ENCODE measurements around the gene MED26. TPM values are rescaled to one million over a fixed set of nuclear protein-coding genes. Genes with fewer than 3 reads are reported as not detected.
A peak's percentile ranks its signal among the peaks of the same experiment; 100 is the strongest.
"Not testable (repeated sequence)": the region's sequence is repeated elsewhere in the genome, so short reads cannot be mapped to it uniquely, and the experiment has no call there.

MED26 gene
- total RNA-seq, 1 experiment from 2014 or later, result 12.5 TPM

DNA sequence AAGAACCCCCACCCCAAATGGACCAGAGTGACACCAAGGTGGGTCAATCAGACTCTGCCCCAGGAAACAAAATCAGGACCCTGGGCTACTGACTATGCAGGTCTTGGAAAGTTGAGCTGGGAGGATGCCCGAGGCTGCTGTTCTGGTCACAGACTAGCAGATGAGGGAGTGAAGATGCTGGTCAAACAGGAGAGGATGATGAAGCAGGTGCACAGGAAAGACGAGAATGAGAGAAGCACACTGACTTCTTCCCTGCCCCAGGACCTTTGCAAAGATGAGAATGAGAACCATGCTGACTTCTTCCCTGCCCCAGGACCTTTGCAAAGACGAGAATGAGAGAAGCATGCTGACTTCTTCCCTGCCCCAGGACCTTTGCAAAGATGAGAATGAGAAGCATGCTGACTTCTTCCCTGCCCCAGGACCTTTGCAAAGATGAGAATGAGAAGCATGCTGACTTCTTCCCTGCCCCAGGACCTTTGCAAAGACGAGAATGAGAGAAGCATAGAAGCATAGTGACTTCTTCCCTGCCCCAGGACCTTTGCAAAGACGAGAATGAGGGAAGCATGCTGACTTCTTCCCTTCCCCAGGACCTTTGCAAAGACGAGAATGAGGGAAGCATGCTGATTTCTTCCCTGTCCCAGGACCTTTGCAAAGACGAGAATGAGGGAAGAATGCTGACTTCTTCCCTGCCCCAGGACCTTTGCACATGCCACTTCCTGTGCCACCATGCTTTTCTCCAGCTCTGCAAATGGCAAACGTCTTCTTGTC lies 23.6 kb upstream of the MED26 start:
- not testable (repeated sequence) for DNase-seq (ENCODE audit: low spot score)

DNA sequence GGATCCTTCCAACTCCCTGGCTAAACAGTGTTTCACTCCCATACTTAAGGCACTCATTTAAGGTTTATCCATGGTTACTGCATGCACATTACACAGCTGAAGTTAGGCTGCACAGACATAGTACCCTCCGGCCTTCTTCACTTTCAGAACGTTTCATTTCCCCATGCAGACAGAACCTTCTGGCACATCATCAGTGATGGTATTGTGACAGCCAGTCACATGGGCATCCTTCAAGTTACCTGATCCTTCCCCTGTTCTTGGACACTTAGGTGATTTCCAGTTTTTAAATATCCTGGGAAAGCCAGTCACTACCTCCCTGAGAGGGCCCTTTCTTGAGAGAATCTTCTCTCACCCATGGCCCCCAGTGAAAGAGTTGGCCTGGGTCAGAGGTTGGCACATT lies 22.8 kb upstream of the MED26 start:
- DNase-seq (ENCODE audit: low spot score), result no peak

DNA sequence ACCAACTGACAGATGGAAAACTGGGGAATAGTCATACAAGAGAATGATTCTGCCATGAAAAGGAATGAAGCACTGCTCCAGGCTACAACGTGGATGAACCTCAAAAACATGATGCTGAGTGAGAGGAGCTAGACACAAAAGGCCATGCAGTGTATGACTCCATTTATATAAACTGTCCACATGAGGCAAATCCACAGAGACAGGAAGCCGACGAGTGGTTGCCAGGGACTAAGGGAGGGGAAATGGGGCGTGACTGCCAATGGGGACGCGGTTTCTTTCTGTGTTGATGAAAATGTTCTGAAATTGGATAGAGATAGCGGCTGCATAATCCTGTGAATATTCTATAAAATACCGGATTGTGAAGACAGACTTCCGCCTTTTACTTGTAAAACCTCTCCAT lies 21.7 kb upstream of the MED26 start:
- no peak for DNase-seq (ENCODE audit: low spot score)

DNA sequence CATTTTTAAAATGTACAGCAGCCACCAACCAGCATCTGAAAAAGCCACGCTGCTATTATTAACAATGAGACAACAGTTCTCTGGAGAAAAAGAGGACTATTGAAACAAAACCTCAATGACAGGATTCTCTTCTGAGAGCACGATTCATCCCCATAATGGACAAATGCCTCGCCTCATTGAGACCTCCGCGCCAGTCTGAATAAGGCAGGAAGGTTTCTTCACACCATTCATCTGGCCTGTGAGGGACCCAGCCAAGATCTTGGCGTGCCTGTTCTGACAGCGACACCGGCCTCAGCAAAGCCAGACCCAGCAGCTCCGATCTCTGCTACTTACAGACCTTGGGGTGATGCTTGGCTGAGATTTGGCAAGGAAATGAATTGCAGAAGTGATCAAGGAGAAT lies 17.1 kb upstream of the MED26 start:
- no peak for DNase-seq (ENCODE audit: low spot score)

DNA sequence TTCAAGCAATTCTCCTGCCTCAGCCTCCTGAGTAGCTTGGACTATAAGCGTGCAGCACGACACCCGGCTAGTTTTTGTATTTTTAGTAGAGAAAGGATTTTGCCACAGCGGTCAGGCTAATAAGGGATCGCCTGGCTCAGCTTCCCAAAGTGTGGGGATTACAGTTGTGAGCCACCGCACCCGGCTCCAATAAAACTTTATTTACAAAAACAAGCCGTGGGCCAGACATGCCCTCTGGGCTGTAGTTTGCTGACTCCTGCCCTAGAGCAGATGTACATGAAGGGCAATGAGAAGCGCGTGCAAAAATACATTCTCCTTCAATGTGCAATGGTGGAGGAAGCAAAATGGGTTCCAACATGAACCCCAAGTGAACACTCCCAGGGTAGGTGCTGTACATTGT lies 13.7 kb upstream of the MED26 start:
- DNase-seq (ENCODE audit: low spot score), result no peak

DNA sequence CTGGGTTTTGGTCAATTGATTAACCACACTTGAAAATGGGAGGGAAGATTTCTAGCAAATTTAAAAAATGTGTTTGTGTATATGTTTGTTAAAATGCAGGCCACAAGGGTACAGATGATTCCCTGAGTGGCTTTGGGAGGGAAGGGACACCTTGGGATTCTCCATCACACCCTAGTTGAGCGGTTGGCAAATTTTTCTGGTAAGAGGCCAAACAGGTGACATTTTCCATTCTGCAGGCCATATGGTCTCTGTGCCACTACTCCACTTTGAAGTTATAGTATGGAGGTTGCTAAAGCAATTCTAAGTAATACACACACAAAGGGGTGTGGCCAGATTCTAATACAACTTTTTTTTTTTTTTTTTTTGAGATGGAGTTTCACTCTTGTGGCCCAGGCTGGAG lies 12.9 kb upstream of the MED26 start:
- no peak for DNase-seq (ENCODE audit: low spot score)

DNA sequence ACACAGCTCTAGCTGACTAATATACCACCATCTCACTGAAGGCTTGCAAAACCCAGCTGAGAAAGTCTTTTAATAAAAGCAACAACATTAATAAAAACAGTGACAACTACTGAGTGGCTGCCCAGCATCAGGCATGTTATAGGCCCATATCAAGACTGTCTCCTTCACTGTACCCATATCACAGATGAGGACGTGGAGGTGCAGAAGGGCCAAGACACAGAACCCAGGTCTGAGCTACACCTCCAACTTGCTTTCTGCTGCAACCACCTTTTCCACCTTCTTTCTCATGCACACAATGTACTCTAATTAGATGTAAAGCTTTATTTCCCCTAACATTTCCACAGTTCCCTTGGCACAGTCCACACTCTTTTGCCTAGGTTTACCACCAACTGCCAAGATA lies 10.7 kb upstream of the MED26 start:
- DNase-seq (ENCODE audit: low spot score), result no peak

DNA sequence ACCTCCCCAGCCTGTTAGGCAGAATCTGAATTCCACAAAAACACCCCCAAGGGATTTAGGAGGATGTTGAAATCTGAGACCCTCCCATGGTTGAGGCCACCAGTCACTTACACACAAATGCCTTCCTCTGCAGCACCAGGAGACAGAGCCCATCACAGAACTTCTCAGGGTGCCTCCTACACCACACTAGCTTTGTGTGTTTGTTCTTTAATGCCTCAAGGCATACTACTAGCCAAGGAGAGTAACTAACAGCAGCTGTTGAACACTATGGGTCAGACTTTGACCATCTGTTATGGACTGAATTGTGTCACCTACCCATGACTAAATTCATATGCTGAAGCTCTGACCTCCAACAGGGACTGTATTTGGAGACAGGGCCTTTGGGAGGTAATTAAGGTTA lies 9.5 kb upstream of the MED26 start:
- DNase-seq (ENCODE audit: low spot score), result no peak

DNA sequence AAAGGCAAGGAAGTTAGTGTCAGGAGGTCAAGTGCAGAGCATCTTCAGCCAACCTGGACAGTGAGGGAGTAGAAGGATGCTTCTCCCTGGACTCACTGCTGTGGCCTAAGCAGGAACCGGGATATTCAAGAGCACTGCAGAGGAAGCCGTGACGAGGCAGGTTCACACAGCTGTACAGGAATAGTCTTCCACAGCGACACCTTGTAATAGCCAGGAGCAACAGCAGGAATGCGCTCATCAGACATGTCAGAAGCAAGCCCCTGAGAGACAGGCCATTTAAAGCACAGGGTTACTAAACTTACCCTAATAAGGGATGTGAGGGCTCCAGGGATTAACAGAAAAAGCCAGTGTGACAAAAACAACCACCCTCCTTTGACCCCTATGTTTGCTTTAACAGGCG lies 3.5 kb upstream of the MED26 start:
- DNase-seq (ENCODE audit: low spot score), result no peak

DNA sequence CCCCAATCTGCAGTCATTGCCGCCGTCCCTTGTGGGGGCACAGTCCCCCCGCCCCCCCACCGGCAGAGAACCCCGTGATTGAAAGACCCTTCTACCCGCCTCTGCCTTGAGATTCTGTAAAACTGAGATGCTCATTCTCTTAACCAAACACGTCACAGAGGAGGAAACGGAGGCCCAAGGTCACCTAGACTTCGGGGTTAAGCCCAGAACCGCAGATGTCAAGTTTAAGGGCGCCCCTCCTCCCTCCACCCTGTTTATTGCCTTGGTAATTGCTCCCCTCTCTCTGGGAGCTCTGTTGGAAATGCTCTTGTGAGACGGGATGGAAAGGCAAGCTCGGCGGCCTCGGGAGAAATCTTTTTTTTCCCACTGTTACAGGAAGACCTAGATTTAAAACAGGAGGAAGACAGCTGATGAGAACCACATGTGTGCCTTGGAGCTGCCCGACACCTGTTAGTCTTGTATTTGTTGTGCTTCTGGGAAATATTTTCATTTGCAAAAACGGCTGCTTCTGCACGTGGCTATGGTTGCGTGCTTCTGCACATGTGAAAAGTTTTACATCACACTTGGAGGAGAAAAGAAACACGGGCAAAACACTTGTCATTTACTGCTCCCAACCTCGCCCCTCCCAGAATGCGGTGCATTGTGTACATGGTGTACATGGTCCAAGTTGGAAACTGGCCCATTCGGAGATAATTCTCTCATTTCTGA lies 1.1 kb upstream of the MED26 start:
- peak; percentile 8 for DNase-seq (ENCODE audit: low spot score)

DNA sequence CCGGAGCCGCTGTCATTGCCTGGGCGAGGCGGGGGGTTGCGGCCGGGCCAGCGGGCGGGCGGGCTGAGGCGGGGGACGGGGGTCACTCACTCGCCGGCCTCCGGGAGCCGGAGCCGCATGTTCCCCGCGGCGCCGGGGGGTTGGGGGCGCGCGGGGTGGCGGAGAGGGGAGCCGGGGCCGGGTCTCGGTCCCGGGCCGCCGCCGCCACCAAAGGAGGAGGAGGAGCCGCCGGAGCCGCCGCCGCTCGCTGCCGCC lies 149 bp downstream of the MED26 start:
- no peak for DNase-seq (ENCODE audit: low spot score)

DNA sequence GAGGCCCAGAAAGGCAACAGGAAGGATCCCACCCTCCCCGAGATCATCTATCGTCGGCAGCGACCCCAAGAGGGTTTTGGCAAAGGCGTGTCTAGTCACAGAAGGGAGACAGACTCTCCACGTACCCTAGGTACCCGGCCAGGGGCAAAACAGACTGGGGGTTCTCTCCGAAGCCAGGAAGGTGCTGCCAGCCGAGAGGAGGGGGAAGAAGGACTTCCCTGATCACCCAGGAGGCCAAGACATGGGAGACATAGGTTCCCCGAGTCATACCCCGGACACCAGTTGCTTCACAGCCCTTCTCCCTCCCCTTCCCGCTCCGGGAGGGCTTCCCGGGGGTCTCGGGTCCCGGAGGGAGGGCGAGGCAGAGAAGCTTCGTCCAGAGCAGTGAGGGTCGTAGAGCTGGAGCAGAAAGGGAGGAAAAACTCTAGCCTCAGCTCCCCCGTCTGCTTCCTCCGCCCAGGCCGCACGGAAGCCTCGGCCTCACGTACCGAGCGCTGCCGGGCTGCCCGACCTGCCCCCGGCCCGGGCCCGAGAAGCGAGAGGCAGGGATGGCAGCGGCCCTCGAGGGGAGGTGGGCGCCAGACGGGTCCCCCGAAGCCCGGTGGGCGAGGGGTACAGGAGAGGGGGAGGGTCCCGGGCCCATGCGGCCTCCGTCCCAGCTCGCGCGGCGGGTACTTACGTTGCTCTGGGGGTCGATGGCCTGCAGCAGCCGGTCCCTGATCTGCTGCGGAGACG lies 644 bp downstream of the MED26 start:
- no peak for DNase-seq (ENCODE audit: low spot score)

DNA sequence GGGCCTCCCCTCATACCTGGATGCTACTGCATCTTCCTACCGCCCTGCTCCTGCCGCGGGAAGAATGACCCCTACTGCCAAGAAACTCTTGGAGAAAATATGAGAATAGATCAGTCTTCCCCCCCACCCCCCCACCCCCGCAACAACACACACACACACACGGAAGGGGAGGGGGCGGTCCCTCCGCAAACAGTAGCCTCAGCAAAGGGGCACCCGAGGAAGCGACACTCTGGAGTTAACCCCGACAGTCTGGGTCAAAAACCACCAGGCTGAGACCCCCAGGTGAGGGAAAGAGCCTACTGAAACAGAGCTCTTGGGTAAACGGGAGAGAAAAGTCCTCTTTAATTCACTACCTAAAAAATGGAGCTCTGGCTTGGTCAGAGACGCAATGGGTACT lies 1.2 kb downstream of the MED26 start:
- no peak for DNase-seq (ENCODE audit: low spot score)

DNA sequence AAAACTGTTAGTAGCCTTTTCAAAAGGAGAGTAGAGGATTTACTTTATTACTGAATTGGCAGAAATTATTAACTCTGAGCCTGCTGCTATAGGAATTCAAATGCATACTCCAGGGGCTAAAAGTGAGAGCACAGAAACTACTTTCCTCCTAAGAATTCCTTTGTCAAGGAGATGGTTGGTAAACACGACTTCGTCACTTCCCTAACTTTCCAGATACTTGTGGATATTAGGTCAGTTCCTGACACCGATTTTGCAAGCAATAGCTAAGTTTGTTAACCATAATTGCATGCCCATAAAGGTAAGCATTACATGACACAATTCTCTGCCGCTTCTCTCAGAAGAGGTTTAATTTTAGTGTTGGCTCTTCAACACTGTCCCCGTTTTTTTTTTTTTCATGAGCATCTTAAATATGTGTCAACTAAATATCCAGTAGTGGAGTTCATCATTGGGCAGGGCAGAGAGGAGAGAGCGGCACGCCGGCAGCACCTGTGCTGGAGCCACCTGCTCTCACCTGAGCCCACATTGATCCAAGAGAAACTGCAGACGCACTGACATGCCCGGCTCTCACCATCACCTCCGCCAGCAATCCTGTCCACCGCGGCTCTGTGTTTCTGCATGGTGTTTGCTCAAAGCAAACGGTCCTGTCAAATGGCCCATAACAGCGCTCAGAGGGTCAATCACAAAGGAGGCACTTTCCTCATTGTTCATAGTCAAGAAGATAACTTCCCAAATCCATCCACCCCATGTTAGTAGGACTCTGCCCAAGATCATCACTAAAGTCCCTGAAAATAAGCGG lies 2.6 kb downstream of the MED26 start:
- DNase-seq (ENCODE audit: low spot score), result no peak

DNA sequence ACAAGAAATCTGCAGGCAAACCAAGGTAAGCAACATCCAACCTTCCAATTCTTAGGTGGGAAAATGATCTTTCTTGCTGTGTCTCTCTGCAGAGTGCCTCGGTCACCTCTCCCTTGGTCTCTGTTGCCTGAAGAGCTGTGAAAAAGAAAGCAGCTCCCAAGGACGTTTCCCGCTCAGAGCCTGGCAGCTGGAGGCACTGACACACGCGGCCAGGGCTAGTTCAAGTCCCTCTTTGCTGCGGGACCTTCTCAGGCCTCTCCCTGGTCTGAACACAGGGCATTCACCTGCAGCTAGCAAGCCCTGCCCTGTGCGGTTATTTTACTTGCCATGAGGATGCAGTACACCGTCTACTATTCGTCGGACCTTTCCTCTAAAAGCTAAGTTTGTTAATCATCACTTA lies 3.8 kb downstream of the MED26 start:
- DNase-seq (ENCODE audit: low spot score), result no peak

DNA sequence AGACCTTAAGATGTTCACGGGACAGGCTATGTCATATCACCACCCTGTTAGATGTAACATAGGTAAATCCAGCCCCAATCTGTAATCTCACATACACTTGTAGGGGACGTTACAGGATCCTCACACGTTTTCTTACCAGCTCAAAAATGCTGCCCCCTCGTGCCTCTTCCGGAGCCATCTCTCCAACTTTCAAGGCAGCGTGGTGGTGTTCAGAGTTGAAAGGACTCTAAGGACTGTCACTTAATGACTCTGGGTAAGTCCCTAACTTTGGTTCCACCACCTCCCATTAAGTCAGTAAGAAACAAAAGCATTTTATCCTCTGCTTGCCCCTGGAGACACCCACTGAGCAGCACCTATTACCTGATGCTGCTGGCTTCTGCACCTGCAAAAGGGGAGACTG lies 4.4 kb downstream of the MED26 start:
- DNase-seq (ENCODE audit: low spot score), result no peak

DNA sequence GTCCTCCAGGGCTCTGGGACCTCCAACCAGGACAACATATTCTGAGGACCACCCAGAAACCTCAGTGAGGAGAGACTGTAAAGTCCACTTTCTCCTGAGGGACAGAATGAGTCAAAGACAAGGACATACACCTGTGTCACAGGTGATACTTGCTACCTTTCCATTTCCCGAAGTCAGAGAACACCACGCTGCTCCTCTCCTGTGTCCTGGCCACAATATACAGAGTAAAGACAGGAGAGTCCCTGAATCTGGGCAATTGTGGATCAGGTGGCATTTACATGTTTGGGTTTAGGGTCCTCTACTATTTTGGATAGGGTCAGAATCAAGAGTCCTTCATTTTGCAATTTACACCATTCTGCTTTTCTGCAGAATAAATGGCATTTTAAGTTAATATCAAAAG lies 4.9 kb downstream of the MED26 start:
- no peak for DNase-seq (ENCODE audit: low spot score)

DNA sequence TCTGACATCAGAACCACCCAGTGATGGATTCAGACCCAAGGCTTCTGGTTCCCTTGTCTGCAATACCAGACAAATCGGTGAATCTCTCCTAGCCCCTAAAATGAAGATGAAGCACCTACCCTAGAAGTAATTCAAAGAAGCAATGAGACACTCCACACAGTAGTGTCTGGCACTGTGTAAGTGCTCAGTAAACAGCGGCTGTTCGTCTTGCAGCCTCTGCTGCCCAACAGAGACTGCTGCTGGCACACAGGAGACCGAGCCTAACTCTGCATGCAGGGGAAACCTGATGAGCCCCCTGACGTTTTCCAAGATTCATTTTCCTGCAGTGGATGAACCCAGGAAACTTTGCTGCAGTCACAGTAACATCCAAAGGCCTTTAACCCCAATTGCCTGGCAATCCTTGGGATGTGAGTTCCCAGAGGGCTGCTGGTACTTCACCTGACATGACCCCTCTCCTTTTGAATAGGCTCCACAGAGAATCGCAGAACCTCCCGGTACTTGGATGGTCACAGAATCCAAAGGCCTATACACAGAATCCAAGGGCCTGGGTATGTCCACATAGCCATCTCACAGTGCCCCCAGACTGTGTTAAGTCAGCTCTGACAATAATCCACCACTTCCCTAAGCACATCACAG lies 6.7 kb downstream of the MED26 start:
- DNase-seq (ENCODE audit: low spot score), result no peak

DNA sequence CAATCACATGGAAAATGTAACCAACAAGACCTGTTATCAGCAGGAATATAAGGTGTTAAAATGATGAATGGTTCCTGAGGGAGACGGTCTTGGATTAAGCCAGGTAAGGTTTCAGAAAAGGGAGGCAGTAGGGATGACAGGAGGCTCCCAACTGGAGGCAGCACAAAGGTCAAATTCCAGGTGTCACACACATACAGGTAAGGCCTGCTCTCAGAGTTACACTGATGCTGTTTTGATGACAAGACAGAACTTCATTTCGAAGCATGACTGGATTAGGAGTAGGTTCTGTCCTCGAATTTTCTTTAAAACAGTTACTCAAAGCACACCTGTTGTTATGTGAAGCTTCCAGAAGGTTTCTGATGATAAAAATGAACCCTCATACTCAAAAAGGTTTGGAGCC lies 7.4 kb downstream of the MED26 start:
- DNase-seq (ENCODE audit: low spot score), result no peak

DNA sequence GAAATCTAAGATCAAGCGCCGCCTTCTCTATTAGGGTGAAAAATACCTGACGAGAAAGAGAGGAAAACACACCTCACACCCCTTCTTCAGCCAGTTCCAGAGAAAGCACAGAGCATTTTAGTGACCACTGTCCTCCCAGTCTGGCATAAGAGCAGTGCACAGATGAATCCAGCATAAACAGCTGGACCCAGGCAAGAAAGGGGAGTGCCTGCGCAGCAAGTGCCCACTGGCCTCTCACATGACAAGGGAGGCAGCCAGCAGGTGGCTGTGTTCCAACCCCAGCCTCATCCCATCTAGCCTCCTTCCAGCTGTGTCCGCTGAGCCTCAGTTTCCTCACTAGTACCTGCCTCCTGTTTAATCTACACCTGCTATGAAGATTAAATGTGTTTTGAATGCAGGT lies 8.0 kb downstream of the MED26 start:
- no peak for DNase-seq (ENCODE audit: low spot score)

DNA sequence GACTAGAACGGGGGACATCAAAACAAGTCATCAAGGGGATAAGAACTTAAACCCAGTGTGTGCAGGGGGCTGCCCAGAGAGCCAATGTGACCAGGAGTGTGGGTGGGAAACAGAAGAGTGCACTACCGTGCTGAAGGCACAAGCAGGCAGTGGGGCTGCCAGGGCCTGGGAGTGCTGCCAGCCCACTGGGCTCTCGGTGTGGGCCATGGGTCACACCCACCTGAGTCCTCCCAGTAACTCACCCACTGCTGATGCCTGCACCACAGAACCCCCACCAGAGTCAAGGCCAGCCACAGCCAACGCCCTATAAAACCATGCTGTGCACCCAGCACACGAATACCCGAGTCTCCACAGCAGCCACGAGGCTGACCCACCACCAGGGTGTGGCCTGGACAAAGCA lies 8.5 kb downstream of the MED26 start:
- no peak for DNase-seq (ENCODE audit: low spot score)

DNA sequence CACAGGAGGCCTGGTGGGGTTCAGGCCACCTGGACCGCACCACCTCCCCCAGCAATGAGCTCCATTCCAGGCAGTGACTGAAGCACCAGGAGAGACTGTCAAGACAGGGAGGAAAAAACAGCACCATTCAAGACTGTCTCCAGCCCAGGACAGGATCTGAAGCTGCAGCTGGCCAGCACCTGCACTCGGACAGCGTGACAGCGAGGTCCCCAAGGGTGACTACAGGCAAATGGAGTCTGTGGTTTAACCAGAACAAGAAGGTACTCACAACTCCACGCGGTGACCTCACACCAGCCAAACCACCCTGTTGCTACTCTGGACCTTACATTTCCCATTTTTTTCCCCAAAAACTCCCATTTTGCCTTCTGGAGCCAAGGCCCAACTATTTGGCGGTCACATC lies 9.8 kb downstream of the MED26 start:
- DNase-seq (ENCODE audit: low spot score), result no peak
